AG10803 (cell line): ENCODE measurements around the gene PXK.

Experiments used
- DNase-seq: peaks from one replicate; pipeline ENCODE4 v3.0.0; 2010; ENCODE audit warnings: low read depth
- H3K4me3 ChIP-seq: 2 replicates; pipeline ENCODE4 v1.5.1; 2011; ENCODE audit warnings: mild to moderate bottlenecking, low read length, control low read depth
- TF ChIP-seq, protein P1 (sequence below): conservative IDR thresholded peaks from 2 replicates; pipeline ENCODE4 v1.5.1; 2011; ENCODE audit warnings: mild to moderate bottlenecking, low read length, control low read depth, inconsistent platforms

The PXK gene

DNA sequence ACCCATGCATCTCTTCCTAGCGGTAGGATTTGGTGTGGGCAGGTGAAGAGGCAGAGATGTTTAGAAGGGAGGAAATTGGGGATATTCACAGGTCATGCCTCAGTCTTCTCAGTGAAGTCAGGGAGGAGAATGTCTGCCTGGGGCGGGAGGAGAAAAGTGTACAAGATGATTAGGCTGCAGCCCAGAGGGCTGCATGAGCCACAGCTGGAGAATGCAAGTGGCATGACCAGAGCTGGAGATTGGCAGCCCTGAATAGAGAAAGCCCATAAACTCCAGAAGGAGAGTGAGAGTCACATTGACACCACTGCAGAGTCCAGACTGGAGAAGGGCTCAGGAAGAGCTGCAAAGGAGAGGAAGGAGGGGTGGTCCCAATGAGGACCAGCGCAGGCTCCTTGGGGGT lies 78.3 kb downstream of the PXK start:
- TF ChIP-seq, protein P1, sequence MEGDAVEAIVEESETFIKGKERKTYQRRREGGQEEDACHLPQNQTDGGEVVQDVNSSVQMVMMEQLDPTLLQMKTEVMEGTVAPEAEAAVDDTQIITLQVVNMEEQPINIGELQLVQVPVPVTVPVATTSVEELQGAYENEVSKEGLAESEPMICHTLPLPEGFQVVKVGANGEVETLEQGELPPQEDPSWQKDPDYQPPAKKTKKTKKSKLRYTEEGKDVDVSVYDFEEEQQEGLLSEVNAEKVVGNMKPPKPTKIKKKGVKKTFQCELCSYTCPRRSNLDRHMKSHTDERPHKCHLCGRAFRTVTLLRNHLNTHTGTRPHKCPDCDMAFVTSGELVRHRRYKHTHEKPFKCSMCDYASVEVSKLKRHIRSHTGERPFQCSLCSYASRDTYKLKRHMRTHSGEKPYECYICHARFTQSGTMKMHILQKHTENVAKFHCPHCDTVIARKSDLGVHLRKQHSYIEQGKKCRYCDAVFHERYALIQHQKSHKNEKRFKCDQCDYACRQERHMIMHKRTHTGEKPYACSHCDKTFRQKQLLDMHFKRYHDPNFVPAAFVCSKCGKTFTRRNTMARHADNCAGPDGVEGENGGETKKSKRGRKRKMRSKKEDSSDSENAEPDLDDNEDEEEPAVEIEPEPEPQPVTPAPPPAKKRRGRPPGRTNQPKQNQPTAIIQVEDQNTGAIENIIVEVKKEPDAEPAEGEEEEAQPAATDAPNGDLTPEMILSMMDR, result no peak
- no peak overlapping the region for H3K4me3 ChIP-seq
- peak; percentile 31 for DNase-seq

DNA sequence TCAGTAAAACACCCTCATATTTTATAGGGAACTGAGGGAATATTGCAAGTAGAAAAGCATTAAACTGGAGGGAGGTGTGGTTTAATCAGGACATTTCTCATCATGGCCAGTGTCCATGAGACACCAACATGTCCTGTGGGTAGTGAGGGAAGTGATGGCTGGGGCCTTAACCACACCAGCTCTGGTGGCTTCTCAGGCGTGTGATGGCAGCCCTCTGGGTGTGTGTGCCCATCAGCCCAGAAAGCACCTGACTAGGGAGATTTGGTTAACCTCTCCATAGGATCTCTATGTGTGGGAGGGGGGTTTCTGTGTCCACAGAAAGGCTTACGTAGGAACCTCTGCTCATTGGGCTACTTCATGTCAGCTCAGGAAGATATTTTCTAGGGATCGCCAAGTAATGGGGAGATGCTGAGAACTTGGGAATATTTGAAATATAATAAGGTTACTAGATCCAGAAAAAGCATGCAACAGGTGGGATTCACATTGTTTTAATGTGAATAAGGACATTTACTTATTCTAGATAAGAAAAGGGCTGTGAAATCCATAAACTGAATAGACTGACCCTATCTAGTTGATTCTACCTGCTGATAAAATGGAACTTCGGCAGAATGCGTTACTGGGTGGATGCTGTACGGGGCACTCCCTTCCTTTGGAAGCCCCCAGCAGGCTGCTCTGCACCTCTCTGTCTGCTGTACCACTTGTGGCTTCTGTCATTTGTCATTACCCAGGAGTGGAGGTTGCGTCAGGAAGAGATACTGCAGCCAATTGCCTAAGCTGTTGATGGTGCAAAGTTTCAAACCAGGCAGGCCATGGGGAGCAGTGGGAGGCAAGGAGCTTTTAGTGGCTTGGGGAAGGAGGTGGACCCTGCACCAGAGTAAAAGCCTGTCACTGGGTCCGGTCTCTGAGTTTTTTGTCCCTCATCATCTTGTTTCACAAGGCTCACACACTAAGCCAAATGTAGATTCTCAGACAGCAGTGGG lies 79.4 kb downstream of the PXK start:
- no peak for DNase-seq

GRCh38 chr3:58414538-58415197 lies 82.0 kb downstream of the PXK start:
- DNase-seq, result peak; percentile 78

More for the DNA sequence above, 79.4 kb downstream of the PXK start:
- H3K4me3 ChIP-seq, result no peak overlapping the region
- TF ChIP-seq, protein P1, result no peak

GRCh38 chr3:58416191-58416590 lies 83.5 kb downstream of the PXK start:
- no peak for DNase-seq

More at GRCh38 chr3:58414538-58415197, 82.0 kb downstream of the PXK start:
- TF ChIP-seq, protein P1, result peak; percentile 82
- no peak overlapping the region for H3K4me3 ChIP-seq

GRCh38 chr3:58417075-58417474 lies 84.4 kb downstream of the PXK start:
- no peak overlapping the region for H3K4me3 ChIP-seq
- TF ChIP-seq, protein P1, result no peak
- DNase-seq, result no peak

More at GRCh38 chr3:58416191-58416590, 83.5 kb downstream of the PXK start:
- no peak overlapping the region for H3K4me3 ChIP-seq
- TF ChIP-seq, protein P1, result no peak

DNA sequence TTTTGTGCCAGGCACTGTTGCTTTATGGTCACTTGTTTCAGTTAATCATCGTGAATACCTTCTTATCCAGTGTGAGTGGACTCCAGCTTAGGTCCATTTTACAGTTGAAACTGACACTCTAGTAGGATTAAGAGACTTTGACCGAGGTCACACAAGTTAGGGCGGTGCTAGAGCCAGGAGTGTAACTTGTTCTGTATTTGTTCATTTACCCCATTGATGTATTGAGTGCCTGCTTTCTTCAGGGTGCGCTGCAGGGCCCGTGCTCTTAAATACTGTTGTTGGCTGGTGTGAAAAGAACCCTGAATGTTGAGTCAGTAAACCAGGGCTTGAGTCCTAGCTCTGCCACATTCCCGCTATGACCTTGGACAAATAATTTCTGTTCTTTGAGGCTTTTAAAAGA lies 85.5 kb downstream of the PXK start:
- no peak overlapping the region for H3K4me3 ChIP-seq
- no peak for DNase-seq
- TF ChIP-seq, protein P1, result no peak
